Liver (tissue), 3 donors: ENCODE results near the gene IQGAP2.

Source experiments
- CTCF ChIP-seq: fragments of 150-350 bp; IDR thresholded peaks from 2 replicates; pipeline ENCODE4 v1.5.1; 2017; ENCODE audit warnings: improper control_type of control experiment, low read depth, low read length; ENCODE audit not compliant: missing input control
- HNF4A ChIP-seq, 2 donors: conservative IDR thresholded peaks; 2 replicates each; pipeline ENCODE4 v1.6.1; 2016; ENCODE audit warnings: antibody characterized with exemption in 2 of 2, mild to moderate bottlenecking in 2 of 2
- REST ChIP-seq: IDR thresholded peaks from 2 replicates; pipeline ENCODE4 v1.6.1; 2016; ENCODE audit warnings: antibody characterized with exemption, mild to moderate bottlenecking
- SP1 ChIP-seq: IDR thresholded peaks from 2 replicates; pipeline ENCODE4 v1.6.1; 2018; ENCODE audit warnings: antibody characterized with exemption, mild to moderate bottlenecking
- TAF1 ChIP-seq: conservative IDR thresholded peaks from 2 replicates; pipeline ENCODE4 v1.6.1; 2016; ENCODE audit warnings: antibody characterized with exemption, mild to moderate bottlenecking
- TF ChIP-seq, protein P1 (sequence below): IDR thresholded peaks from 2 replicates; pipeline ENCODE4 v1.6.1; 2016; ENCODE audit warnings: antibody characterized with exemption
- TF ChIP-seq, protein P2 (sequence below): IDR thresholded peaks from 2 replicates; pipeline ENCODE4 v1.6.1; 2016; ENCODE audit warnings: antibody characterized with exemption
- donor health status: healthy.
- donor health status: healthy.

- TF ChIP-seq, protein P1, sequence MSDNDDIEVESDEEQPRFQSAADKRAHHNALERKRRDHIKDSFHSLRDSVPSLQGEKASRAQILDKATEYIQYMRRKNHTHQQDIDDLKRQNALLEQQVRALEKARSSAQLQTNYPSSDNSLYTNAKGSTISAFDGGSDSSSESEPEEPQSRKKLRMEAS: no peak
- no peak for TF ChIP-seq REST
- TF ChIP-seq TAF1: no peak
- TF ChIP-seq CTCF: peak; percentile 8
- TF ChIP-seq, protein P2, sequence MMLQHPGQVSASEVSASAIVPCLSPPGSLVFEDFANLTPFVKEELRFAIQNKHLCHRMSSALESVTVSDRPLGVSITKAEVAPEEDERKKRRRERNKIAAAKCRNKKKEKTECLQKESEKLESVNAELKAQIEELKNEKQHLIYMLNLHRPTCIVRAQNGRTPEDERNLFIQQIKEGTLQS: no peak
- TF ChIP-seq SP1: no peak
- no peak for TF ChIP-seq HNF4A (conservative IDR thresholded peaks at IDR 0.05)
These were observed 168.5 kb downstream of the IQGAP2 start for GRCh38 chr5:76571559-76571958.
